ENCODE results near the gene CPLX1.
"Not testable (repeated sequence)": the region's sequence is repeated elsewhere in the genome, so short reads cannot be mapped to it uniquely, and the experiment has no call there.

CPLX1 gene

DNA sequence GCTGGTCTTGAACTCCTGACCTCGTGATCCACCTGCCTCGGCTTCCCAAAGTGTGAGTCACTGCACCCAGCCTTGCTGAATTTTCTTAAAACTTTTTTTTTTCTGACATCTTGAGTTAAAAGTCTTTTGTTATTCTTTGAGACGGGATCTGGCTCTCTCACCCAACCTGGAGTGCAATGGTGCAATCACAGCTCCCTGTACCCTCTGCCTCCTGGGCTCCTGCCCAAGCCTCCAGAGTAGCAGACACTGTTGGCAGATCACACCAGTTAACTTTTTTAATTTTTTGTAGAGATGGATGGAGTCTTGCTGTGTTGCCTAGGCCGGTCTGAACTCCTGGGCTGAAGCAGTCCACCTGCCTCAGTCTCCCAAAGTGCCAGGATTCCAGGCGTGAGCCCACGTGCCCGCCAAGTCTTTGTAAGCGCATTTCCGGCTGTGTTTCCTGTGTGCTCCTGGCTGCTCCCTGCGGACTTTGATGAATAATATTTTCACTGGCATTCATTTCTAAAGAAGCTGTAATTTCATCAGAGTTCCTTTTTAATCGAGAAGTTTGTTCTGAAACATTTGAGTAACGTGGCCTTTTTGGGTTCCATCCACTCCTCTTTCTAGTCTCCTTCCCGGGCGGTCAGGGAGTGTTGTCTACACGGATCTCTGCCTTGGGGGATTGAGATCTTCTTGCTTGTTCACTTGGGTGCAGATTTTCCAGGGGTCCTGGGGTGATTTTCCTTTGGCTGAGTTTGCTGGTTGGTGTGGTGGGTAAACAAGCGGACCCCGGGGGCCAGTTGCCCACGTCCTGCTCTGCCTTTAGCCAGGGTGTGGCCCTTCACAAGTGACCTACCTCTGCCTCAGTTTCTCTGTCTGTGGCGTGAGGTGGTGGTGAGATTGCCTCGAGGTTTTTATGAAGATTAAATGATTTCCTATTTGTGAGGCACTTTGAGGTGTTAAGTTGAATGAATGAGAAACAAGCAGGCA, 75.9 kb downstream of the CPLX1 start:
- DNase-seq = no peak

DNA sequence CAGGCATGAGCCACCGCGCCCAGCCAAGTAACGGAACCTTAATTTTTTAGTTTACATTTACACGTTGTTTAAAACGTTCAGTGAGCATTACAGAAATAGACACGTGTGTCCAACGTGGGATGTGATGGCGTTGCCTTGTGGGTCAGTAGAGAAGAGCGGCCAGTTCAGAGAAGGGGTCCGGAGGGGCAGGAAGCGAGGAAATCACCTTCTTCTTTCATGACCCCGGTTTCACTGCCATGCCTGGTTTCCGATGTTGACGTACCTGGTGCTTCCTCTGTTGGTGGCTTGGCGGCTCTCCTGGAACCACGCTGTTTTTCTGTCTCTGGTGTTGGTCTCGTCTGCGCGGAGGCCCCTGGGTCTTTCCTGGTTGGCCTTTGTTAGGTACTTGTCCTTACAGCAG, 77.5 kb downstream of the CPLX1 start:
- no peak for DNase-seq

DNA sequence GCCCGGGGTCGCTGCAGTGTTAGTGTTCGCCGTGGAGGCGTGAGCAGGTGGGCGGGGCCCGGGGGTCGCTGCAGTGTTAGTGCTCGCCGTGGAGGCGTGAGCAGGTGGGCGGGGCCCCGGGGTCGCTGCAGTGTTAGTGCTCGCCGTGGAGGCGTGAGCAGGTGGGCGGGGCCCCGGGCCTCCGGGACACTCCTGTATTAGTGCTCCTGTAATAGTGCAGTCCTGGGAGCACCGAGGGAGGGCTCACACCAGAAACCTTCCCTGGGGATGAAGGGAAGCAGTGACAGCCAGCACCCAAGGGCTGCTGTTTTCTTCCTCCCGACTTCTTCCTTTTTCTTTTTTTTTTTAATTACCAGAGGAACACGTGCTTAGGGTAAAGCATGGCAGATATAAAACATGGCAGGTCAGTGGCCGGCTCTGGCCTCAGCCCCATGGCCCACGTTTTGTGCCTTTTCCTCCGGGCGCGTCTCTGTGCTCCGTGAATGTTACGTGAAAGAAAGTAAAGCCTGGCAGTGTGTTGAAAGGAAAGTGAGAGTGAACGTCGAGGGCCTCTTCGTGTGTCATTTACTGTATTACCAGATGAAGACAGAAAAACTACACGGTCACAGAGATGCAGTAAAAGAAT, 78.3 kb downstream of the CPLX1 start:
- no peak for DNase-seq

DNA sequence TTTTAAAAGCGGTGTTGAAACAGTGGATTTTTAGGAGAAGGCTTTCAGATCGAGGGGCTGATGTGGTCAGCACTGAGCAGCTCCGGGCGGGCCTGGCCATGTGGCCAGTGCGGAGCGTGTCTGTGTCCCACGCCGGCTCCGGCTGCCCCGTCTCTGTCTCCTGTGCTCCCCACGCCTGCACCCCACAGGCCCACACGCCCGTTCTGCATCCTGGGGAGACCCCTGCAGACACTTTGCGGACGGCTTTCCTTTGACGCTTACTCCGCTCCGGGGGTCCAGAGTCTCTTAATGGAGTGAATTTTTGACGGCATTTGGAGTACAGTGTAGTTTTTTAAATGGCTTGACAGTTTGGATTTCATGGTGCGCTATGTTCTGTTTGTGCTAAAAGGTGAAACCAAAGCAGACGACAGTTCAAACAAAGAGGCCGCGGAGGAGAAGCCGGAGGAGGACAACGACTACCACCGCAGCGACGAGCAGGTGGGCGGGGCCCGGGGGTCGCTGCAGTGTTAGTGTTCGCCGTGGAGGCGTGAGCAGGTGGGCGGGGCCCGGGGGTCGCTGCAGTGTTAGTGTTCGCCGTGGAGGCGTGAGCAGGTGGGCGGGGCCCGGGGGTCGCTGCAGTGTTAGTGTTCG, 81.6 kb downstream of the CPLX1 start:
- DNase-seq = no peak

DNA sequence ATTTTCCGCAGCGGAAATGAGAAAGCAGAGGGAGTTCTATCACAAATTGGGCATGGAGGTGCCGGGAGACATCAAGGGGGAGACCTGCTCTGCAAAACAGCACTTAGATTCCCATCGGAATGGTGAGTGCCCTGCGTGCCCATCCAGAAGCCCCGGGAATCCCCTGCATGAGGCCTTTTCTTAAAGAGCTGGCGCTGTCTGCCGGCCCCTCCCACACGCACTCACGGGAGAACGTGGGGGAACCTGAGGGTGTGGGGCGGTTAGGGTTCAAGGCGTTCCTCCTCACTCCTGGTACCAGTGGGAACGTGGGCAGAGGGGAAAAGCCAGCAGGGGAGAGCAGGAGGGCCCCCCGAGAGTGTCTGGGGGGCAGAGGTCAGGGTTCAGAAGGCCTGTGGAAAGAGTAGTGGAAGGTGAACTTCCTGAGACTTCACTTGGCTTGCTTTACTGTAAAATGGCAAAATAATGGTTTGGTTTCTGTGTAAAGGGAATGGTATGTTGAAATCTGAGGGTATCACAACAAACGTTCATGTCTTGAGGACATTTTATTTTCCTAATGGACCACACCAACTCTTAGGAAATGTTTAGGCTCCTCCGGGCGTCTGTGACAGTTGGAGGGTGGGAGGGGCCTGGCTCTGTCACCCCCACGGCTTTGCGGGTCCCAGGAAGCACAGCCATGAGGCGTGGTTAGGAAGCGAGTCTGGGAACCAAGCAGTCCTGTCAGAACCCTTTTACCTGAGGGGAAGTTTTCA, 82.3 kb downstream of the CPLX1 start:
- DNase-seq = no peak

DNA sequence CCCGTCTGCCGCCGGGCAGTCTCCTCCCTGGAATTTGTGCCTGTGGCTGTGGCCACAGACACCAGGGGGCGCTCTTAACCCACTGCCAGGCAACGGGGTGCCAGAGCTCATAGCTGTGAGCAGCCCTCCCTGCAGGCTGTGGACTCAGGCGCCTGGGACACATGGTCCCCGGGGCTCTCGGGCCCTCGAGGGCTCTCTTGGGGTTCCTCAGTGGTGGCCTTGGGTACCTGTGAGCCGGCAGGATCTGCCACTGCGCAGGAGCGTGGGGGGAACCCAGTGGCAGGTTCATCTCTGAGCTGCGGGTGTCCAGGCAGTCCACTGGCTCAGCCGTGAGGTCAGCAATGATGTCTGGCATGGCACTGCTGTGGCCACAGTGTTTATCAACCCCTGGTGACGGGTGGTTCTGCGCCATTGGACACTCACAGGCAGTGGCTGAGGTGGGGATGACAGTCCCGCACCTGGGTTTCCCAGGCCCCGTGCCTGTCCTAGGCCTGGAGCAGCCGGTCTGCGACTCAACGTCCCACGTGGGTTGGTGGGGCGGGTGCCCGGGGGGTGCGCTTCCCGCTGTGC, 83.1 kb downstream of the CPLX1 start:
- peak; percentile 81 for DNase-seq

DNA sequence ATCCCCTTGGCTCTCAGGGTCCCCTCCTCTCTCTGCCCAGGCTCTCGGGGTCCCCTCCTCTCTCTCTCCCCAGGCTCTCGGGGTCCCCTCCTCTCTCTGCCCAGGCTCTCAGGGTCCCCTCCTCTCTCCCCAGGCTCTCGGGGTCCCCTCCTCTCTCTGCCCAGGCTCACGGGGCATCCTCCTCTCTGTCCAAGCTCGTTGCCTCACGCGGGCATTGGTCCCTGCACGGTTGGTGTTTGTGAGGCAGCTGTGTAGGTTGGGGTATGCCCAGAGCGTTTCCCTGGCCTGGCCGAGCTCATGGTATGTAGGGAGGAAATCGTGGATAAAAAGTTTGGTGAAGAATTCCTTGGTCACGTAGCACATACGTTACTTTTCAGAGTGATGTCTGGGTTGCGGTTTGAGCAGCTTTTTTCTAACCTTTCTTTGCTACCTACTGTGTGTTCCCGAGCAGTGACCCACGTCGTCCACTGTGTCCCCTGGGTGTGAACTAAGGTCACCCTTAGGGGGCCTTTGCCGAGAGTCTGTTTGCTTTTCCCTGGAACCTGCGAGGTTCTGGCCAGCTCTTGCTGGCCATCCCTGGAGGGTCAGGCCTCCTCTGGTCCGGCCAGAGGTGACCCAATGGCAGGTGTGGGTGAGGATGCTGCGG, 83.7 kb downstream of the CPLX1 start:
- no peak for DNase-seq

DNA sequence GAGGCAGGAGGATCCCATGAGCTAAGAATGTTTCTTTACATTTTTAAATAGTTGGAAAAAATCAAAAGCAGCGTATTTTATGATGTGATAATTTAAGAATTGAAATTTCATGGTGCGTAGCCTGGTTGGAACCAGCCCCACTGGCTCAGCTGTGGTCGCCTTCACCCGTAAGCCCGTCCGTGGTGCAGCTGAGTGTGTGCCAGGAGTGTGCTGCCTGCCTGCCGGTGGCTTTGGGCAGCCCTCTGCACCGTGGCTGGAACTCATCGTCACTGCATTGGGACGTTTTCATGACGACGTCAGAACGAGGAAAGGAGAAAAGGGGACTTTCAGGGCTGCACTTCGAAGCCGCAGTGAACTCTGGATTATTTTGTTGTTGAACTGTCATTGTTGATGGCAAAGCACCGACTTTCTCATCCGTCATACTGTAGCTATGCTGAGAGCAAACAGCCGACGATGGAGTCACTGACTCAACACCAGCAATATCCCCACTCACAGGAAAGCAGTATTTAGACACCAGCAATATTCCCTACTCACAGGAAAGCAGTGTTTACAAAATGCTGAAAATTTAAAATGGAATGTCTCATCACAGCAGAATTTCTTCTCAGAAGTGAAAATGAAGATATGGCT, 85.2 kb downstream of the CPLX1 start:
- no peak for DNase-seq

DNA sequence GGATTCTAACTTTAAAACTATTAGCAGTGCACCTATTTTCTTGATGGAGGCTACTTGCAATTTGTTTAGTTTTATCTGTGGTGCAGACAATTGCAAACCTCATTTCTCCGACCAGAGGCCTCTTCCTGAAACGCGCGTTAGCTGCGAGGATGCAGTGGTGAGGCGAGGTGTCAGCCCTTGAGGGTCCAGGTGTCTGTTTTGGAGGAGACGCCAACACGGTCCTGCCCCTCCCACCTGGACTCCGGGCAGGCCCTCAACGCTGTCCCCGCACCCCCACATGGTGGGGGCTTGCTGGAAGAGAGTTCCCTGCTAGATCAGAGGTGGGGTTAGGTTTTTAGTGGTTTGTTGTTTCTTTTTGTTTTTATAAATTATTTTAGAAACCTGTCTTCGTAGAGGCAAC, 85.9 kb downstream of the CPLX1 start:
- DNase-seq = no peak

DNA sequence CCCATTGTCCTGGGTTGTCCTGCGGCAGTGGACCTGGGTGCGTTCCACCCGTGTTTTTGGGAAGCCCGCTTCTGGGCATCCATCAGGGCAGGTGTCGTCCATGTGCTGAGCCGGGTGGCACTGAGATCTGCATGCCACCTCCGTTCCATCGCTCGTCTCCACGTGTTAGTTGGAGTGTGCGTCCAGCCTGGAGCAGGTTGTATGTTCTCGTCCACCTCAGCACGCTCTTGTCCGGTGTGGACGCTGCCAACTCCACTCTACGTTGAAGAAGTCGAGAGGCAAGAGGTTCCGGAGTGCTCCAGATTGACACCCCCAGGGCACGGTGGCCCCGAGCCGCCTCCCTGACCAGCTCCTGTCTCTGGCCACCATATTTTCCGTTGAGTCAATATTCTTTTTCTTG, 86.4 kb downstream of the CPLX1 start:
- no peak for DNase-seq

DNA sequence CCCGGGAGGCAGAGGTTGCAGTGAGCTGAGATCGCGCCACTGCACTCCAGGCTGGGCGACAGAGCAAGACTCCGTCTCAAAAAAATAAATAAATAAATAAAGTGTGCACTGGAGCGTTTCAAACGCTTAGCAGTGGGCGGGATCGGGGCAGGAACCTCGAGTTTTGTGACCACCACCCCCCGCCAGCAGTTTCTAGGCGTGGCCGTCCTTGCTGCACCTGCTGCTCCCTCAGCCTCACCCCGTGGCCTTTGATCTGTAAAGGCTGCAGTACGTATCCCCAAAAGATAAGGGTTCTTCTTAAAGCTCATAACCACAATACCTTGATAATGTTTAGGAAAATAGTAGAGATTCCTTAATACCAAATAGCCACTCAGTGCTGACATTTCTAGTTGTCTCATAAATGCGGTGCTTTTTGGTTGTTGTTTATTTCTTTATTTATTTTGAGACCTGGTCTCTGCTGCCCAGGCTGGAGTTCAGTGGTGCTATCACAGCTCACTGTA, 87.1 kb downstream of the CPLX1 start:
- DNase-seq = no peak

DNA sequence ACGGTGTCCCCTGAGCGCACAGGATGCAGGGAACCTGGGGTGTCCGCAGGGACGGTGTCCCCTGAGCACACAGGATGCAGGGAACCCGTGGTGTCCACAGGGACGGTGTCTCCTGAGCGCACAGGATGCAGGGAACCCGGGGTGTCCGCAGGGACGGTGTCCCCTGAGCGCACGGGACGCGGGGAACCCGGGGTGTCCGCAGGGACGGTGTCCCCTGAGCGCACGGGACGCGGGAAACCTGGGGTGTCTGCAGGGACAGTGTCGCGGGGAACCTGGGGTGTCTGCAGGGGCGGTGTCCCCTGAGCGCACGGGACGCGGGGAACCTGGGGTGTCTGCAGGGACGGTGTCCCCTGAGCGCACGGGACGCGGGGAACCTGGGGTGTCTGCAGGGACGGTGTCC, 89.4 kb downstream of the CPLX1 start:
- not testable (repeated sequence) for DNase-seq

DNA sequence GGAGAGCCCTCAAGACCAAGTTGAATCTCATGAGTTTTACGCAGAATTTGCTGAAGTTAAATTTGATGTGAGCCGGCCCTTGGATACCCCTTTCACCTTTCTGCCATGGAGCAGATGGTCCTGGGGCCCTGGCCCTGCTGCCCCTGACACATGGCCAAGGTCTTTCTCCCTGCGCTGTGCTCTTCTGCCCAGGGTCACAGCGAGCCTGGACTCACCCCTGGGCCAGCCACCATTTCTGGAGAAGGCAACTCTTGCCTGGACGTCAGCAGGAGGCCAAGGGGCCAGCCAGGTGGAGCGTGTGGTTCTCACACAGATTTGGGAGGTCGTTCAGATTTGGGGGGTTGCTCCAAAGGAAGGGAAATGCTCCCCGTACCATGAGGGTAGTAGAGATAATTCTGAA, 90.3 kb downstream of the CPLX1 start:
- DNase-seq = no peak

All from islet precursor cell (in vitro differentiated cells).